Upper lobe of left lung (tissue), 4 donors: Measurements from ENCODE around the gene PCMTD2.

Experiments used
- EP300 ChIP-seq, 4 donors: sonication (generic); formaldehyde crosslinking; IDR thresholded peaks; one replicate each; pipeline ENCODE4 v1.5.1; 2017; ENCODE audit warnings: antibody characterized with exemption in 4 of 4, control low read depth in 2 of 4
- POLR2AphosphoS5 ChIP-seq, 2 donors: sonication (generic); formaldehyde crosslinking; IDR thresholded peaks; one replicate each; pipeline ENCODE4 v1.5.1; 2017; ENCODE audit warnings: antibody characterized with exemption in 2 of 2
- TF ChIP-seq, protein P1 (sequence below), 6 experiments: fragments of 450-650 bp in 4 of 6; fragments of 200-600 bp in 2 of 6; sonication (generic) in 2 of 6; IDR thresholded peaks; one replicate each; pipeline ENCODE4 v1.5.1; 2016 to 2019; ENCODE audit warnings: antibody characterized with exemption in 6 of 6

DNA sequence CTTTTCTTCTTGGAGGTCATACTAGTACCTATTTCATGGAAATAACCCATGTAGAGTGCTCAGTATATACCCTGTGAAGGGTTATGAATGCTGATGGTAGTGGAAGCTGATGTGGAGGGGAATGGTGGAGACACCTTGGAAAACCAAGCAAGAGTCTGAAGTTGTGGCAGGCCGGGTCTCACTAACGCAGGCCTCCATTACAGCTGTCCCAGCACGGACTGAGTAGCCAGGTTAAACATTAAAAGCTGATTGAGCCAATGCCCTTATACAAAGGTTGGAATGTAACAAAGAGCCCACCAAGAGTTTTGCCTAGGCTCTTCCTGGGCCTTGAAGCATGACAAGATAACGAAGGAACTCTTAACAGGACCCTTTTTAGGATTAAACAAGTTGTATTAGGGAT lies 2.1 kb upstream of the PCMTD2 start:
- TF ChIP-seq, protein P1, sequence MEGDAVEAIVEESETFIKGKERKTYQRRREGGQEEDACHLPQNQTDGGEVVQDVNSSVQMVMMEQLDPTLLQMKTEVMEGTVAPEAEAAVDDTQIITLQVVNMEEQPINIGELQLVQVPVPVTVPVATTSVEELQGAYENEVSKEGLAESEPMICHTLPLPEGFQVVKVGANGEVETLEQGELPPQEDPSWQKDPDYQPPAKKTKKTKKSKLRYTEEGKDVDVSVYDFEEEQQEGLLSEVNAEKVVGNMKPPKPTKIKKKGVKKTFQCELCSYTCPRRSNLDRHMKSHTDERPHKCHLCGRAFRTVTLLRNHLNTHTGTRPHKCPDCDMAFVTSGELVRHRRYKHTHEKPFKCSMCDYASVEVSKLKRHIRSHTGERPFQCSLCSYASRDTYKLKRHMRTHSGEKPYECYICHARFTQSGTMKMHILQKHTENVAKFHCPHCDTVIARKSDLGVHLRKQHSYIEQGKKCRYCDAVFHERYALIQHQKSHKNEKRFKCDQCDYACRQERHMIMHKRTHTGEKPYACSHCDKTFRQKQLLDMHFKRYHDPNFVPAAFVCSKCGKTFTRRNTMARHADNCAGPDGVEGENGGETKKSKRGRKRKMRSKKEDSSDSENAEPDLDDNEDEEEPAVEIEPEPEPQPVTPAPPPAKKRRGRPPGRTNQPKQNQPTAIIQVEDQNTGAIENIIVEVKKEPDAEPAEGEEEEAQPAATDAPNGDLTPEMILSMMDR (IDR thresholded peaks at IDR 0.05) = no peak
- no peak for TF ChIP-seq POLR2AphosphoS5 (IDR thresholded peaks at IDR 0.05)
- no peak for TF ChIP-seq EP300 (IDR thresholded peaks at IDR 0.05)
